Endothelial cell (in vitro differentiated cells): ENCODE results near the gene FFAR1. TPM values are rescaled to one million over a fixed set of nuclear protein-coding genes. Genes with fewer than 3 reads are reported as not detected.

ENCODE experiments used
- DNase-seq: peaks from one replicate; pipeline ENCODE4 v3.0.0; 2021; ENCODE audit warnings: low spot score
- H3K27ac Mint-ChIP-seq: one replicate; pipeline ENCODE4 v1.8.0; 2021; ENCODE audit warnings: mixed read lengths, inconsistent platforms; ENCODE audit not compliant: unreplicated experiment
- H3K27me3 Mint-ChIP-seq: one replicate; pipeline ENCODE4 v1.8.0; 2021; ENCODE audit warnings: mild to moderate bottlenecking, moderate library complexity, mixed read lengths, inconsistent platforms; ENCODE audit not compliant: unreplicated experiment
- H3K36me3 Mint-ChIP-seq: one replicate; pipeline ENCODE4 v1.8.0; 2021; ENCODE audit warnings: mild to moderate bottlenecking, low read depth, mixed read lengths, inconsistent platforms; ENCODE audit not compliant: unreplicated experiment
- H3K4me1 Mint-ChIP-seq: one replicate; pipeline ENCODE4 v1.8.0; 2021; ENCODE audit warnings: mild to moderate bottlenecking, mixed read lengths, inconsistent platforms; ENCODE audit not compliant: unreplicated experiment
- H3K4me3 Mint-ChIP-seq: one replicate; pipeline ENCODE4 v1.8.0; 2021; ENCODE audit warnings: mild to moderate bottlenecking, mixed read lengths, inconsistent platforms; ENCODE audit not compliant: unreplicated experiment
- H3K9me3 Mint-ChIP-seq: one replicate; pipeline ENCODE4 v1.8.0; 2021; ENCODE audit warnings: mixed read lengths, inconsistent platforms; ENCODE audit not compliant: unreplicated experiment
- CTCF ChIP-seq: fragments of 200-600 bp; sonication (generic); IDR thresholded peaks from one replicate; pipeline ENCODE4 v1.5.0; 2021; ENCODE audit warnings: antibody characterized with exemption; ENCODE audit not compliant: unreplicated experiment
- total RNA-seq: library from RNA; stranded (reverse); fragmentation: NEBNext Ultra II Directional; extraction: Animal tissue kit (Norgen Biotek cat#: 25700); gene quantifications from one replicate; pipeline ENCODE4 v1.2.1, GENCODE V29; 2021; ENCODE audit not compliant: unreplicated experiment

The FFAR1 gene
- total RNA-seq, 1 donor from 2014 or later = not detected

DNA sequence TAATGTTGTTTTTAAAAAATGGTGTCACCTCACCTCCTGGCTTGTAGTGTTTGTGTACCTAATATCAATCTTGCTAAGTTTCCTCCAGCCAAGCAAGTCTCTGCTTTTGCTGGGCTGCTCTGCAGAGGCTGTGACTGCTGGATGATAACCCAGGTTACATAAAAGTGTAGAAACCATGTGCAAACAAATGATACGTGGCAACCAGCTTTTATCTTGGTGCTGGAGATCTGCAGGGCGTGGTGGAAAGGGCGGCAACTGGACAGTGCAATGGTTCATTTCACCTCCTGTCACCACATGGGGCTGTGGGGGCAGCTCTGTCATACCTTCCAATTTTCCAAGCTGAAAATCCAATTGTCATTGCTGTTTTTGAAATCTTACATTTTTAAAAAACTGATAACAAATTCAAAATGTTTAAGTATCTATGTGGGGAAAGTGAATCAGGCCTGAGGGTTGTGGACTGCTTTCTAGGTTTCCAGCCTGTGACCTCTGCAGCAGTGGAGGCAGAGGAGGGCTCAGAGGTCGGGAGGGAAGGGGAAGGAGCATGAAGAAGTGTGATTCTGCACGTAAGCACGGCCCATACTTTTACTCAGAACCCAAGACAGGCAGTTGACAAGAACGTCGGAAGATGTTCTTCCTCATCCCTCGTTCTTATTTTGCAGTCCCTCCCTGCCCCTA lies 32.9 kb downstream of the FFAR1 start:
- Mint-ChIP-seq H3K4me3 (no peak overlapping the region), H3K4me1 (no peaks in the 10 kb centered on the region), H3K36me3 (no peaks in the 10 kb centered on the region), H3K27me3 (peaks cover 4% of the 10 kb centered on the region), H3K9me3 (no peaks in the 10 kb centered on the region), H3K27ac (no peak overlapping the region)
- TF ChIP-seq CTCF = no peak
- DNase-seq = no peak

DNA sequence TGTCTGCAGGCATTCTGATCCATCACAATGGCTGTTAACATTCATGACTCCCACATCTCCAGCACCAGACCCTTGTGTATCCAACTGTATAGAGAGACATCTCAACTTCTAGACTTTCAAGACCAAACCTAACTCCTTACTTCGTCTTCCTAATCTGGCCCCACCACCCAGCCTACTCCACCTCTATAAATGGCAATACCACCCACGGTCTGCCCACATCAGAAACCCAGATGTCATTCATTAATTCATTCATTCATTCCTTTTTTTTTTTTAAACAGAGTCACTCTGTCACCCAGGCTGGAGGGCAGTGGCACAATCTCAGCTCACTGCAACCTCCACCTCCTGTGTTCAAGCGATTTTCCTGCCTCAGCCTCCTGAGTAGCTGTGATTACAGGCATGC lies 33.6 kb downstream of the FFAR1 start:
- no peaks in the 10 kb centered on the region for H3K4me1 Mint-ChIP-seq
- no peak for DNase-seq
- H3K27ac Mint-ChIP-seq = no peak overlapping the region
- H3K4me3 Mint-ChIP-seq = no peak overlapping the region
- TF ChIP-seq CTCF = no peak
- H3K27me3 Mint-ChIP-seq = peaks cover 2% of the 10 kb centered on the region
- peaks cover under 1% of the 10 kb centered on the region for H3K9me3 Mint-ChIP-seq
- H3K36me3 Mint-ChIP-seq = peaks cover under 1% of the 10 kb centered on the region

DNA sequence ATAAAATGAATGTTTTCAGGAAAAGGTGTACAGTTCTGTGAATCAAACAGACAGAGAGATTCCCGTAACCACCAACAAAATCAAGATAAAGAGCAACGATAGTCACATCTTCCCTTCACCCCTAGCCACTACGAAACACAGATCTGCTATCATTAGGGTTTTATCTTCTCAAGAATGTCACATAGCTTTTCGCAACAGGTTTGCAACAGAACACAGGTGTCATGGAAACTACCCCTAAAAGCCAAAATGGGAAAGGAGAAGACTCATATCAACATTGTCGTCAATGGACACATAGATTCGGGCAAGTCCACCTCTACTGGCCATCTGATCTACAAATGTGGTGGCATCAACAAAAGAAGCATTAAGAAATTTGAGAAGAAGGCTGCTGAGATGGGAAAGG lies 34.2 kb downstream of the FFAR1 start:
- peaks cover 5% of the 10 kb centered on the region for H3K9me3 Mint-ChIP-seq
- DNase-seq = no peak
- H3K4me1 Mint-ChIP-seq = no peaks in the 10 kb centered on the region
- TF ChIP-seq CTCF = no peak
- peaks cover 5% of the 10 kb centered on the region for H3K36me3 Mint-ChIP-seq
- no peak overlapping the region for H3K4me3 Mint-ChIP-seq
- H3K27ac Mint-ChIP-seq = no peak overlapping the region
- peaks cover 2% of the 10 kb centered on the region for H3K27me3 Mint-ChIP-seq

DNA sequence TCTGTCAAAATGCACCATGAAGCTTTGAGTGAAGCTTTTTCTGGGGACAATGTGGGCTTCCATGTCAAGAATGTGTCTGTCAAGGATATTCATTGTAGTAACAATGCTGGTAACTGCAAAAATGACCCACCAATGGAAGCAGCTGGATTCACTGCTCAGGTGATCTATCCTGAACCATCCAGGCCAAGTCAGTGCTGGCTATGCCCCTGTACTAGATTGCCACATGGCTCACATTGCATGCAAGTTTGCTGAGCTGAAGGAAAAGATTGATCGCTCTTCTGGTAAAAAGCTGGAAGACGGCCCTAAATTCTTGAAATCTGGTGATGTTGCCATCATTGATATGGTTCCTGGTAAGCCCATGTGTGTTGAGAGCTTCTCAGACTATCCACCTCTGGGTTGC lies 35.8 kb downstream of the FFAR1 start:
- Mint-ChIP-seq H3K36me3 (peaks cover 5% of the 10 kb centered on the region), H3K27ac (no peak overlapping the region), H3K27me3 (no peaks in the 10 kb centered on the region), H3K9me3 (peaks cover 5% of the 10 kb centered on the region), H3K4me3 (no peak overlapping the region), H3K4me1 (no peaks in the 10 kb centered on the region)
- no peak for TF ChIP-seq CTCF
- no peak for DNase-seq

DNA sequence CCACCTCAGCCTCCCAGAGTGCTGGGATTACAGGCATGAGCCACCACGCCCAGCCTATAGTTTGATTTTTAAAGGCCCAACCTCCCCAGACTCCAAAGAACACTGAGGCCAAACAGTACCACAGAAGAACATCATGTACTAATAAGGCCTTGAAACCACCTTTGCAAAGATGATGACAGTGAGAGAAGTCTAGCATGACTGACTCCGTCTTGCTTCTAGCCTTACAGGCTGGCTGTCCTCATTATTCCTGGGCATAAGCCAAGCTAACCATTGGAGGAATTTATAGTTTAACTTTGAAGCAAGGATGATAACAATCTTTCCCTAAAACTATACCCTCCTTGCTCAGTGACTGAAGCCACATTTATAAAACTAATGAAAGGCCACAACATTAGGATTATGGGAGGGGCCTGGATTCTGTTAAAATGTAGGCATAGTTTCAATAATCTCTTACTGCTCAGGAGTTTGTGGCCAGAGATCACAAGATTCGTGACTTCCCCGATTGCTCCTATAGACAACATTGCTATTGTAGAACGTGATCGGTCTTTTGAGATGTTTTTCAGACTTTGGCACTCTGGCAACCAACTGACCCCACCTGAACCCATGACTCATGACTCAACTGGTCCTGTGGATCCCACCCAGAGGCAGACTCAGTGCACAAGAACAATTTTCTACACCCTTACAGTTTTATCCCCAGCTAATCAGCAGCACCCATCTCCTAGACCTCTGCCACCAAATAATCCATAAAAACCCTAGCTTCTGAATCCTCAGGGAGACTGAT lies 40.8 kb downstream of the FFAR1 start:
- no peak for TF ChIP-seq CTCF
- peaks cover 3% of the 10 kb centered on the region for H3K27me3 Mint-ChIP-seq
- H3K36me3 Mint-ChIP-seq = peaks cover 5% of the 10 kb centered on the region
- H3K9me3 Mint-ChIP-seq = peaks cover 5% of the 10 kb centered on the region
- H3K27ac Mint-ChIP-seq = no peak overlapping the region
- H3K4me1 Mint-ChIP-seq = peaks cover 4% of the 10 kb centered on the region
- no peak for DNase-seq
- no peak overlapping the region for H3K4me3 Mint-ChIP-seq
